D721Med (cell line): Measurements from ENCODE around the gene MOB3B.

Experiments used
- DNase-seq: peaks from one replicate; pipeline ENCODE4 v3.0.0; 2011; ENCODE audit warnings: low spot score; ENCODE audit not compliant: insufficient read length
- FAIRE-seq: peaks from 2 replicates; lab custom pipeline; 2011; peaks lifted over from hg19 to GRCh38; lab: Jason Lieb, UNC
- TF ChIP-seq, protein P1 (sequence below): IDR thresholded peaks from 2 replicates; pipeline ENCODE4 v1.5.1; 2012; ENCODE audit warnings: mild to moderate bottlenecking, control low read depth; ENCODE audit not compliant: insufficient read depth; ENCODE audit errors: missing control alignments

MOB3B gene

DNA sequence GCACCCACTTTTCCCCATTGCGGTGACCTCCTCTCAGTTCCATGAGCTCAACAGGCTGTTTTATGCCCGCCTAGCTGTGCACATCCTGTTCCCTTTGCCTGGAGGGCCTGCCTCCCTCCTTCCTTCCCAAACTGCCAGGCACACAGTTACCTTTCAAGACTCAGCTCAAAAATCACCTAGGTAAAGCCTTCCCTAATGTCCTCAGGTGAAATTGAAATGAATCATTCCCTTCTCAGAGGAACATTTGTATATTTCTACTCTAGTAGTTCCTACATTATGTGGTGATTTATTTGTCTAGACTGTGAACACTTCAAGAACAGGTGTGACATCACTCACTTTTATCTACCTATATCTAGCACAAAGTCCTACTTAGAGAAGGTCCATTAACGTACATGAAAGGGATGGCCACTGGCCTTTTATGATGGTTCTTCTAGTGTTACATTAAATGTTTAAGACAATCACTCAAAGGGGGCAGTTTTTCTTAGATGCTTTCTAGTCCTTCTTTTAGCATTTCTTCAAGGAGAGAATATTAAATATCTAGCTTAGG is 129.2 kb downstream of the MOB3B start:
- TF ChIP-seq, protein P1, sequence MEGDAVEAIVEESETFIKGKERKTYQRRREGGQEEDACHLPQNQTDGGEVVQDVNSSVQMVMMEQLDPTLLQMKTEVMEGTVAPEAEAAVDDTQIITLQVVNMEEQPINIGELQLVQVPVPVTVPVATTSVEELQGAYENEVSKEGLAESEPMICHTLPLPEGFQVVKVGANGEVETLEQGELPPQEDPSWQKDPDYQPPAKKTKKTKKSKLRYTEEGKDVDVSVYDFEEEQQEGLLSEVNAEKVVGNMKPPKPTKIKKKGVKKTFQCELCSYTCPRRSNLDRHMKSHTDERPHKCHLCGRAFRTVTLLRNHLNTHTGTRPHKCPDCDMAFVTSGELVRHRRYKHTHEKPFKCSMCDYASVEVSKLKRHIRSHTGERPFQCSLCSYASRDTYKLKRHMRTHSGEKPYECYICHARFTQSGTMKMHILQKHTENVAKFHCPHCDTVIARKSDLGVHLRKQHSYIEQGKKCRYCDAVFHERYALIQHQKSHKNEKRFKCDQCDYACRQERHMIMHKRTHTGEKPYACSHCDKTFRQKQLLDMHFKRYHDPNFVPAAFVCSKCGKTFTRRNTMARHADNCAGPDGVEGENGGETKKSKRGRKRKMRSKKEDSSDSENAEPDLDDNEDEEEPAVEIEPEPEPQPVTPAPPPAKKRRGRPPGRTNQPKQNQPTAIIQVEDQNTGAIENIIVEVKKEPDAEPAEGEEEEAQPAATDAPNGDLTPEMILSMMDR = no peak
- DNase-seq (no peak), FAIRE-seq (no peak)

DNA sequence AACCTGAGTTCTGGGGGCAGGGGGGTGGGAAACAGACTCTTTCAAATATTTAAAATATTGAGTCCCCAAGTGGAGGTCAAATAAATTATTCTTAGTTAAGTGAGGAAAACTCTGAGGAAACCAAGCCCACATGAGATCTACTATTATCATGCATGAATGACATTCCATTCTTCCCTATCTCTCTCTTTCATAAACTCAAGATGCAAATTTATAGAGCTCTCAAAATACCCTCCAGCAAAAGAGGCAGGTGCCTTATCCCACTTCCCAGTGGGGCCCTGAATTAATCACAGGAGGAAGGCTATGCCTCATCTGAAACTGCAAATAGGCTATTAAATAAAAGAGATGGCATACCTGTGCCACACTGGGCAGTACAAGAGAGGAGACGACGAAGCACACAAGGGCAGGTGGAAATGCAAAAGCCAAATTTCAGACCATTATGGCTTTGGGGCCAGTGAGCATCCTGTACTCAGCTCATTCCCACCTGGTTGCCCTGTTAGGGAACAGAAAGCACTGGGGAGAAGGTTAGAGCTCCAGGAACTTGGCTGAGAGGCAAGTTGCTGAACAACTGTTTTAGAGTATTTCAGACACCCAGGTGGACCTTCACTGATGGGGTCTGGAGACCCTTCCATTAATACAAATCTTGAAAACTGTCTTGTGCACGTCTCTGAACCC is 130.5 kb downstream of the MOB3B start:
- DNase-seq (no peak), FAIRE-seq (no peak)
- TF ChIP-seq, protein P1 = no peak

DNA sequence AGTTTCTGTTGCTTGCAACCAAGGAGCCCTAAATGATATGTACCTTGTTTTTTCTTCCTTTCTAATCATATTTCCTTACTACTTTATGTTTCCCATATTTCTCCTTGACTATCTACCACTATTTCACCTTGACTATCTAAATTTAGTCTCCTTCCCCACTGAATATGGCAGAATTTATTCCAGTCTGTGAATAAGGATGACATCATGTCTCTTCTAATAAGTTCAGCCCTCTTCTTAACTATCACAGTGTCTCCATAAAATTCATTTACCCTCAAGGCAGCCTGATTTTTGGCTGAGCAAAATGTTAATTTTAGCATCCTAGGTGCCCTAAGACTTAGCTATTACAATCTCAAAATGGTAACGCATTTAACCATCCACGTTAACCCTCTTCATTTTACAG is 133.1 kb downstream of the MOB3B start:
- DNase-seq (no peak), FAIRE-seq (no peak)
- TF ChIP-seq, protein P1 = no peak

DNA sequence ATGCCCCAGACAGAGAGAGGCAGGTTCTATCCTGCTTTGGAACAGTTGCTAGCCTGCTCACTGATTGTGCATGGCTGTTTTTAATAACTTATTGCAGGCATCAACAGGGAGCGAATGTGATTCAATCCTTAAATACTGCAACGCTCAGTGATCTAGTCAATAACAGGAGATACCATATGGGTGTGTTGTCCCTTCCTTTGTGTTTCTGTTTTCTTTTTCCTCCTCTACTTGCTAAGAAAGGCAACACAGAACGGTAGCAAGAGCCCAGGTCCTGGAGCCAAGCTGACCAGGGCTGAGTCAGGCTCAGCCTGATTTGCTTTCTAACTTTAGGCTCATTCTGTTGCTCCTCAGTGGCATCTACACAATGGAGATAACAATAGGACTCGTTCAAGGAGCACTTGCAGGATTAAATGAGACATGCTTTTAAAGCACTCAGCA is 134.1 kb downstream of the MOB3B start:
- FAIRE-seq = no peak
- DNase-seq = no peak
- TF ChIP-seq, protein P1 = no peak

DNA sequence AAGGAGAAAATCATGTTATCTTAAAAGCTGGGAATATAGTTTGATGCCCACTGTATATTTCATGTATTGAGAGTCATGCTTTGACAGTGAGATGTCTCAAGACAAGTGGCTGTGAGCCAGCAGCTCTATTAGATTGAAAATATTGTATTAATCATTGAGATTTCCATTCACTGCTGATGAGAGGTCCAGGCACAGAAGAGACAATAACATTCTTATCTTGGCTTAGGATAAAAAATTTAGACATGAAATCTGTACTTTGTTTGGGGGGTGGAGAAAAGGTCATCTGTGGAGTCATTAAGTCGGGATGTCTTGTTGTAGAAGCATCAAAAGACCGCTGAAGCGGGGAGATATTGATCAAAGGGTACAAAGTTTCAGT is 134.8 kb downstream of the MOB3B start:
- FAIRE-seq = no peak
- DNase-seq = no peak
- TF ChIP-seq, protein P1 = no peak

DNA sequence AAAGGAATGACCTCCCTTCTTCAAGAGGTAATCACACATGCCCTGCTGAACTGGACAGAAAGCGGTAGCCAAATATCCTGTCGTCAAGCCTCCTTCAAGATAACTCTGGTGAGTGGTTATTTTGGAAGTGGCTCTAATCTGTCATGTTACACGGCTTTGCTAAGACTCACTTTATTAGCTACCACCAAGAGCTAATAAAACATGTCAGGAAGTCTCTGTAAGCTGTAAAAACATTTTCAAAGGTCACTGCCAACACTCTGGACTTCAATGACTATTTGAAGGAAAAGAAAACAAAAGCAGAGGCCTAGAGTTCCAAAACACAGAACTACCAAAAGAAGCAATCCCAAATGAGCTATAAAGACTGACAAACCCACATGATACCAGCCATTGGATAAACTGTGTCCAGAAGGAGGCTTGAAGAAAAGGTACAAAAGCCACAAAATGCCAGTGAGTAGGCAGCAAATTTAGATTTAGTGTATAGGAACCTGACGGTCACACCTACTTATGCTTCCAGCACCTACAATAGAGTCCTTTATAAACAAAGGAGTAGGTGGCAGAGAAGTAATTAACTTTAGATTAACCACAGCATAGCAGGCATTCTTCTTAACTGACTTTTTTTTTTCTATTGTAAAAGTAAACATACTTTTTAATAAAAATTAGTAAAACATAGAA is 135.3 kb downstream of the MOB3B start:
- TF ChIP-seq, protein P1 = no peak
- no peak for FAIRE-seq
- DNase-seq = no peak
